HG03095 (cell line): ENCODE results near the gene CLDN11.

ENCODE experiments used
- ATAC-seq: cut with Tn5 transposase; IDR thresholded peaks from one replicate; pipeline ENCODE4 v1.9.1; 2021; ENCODE audit warnings: moderate library complexity; ENCODE audit not compliant: unreplicated experiment

The CLDN11 gene

DNA sequence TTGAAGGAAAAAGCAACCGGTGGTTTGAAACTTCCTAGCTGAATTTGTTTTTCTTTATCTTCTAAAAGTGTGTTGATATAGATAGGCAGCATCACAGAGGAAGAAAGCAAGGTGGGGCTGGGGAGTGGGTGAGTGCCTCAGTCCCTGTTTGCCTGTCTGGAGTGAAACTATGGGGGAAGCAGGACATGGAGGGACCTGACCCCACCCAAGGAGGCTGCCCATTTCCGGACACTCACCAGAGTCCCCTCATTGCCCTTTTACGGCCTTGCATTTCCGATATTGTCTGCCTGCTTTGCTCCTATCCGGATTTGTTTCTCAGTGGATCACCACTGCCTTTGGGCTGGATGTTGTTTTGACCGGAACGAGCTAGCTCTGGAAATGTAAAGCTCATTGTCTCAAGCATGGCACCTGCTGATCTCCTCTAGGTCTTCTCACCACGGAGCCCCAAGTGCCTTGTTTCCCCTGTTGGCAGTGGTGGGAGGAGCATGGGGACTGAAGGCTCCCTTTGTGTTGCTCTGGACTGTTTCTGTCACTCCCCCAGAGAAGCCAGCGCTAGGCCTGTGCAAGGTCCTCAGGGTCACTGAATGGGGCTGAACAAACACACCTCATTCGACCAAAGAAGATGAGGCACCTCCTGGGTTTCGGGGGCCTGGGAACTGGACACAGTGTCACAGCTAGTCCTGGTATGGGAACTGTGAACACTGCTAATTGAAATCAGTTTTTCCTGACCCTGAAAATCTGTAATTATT is 7.0 kb downstream of the CLDN11 start:
- ATAC-seq = no peak

GRCh38 chr3:170426240-170426797 is 7.7 kb downstream of the CLDN11 start:
- ATAC-seq = no peak

DNA sequence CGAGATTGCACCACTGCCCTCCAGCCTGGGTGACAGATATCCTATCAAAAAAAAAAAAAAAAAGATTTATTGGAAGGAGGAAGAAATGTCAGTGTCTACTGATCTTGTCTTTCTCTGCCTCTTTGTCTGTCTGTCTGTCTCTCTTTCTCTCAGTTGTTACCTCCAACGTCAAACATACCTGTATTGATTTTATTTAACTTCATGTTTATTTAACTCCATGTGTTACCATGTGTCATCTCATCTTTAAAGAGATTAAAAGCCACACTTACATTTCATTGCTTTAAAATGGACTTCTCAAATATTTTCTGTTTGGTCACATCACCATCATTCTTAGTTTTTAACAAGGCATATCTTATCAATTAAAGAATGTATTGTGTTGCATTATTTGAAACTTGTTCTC is 9.4 kb downstream of the CLDN11 start:
- no peak for ATAC-seq

DNA sequence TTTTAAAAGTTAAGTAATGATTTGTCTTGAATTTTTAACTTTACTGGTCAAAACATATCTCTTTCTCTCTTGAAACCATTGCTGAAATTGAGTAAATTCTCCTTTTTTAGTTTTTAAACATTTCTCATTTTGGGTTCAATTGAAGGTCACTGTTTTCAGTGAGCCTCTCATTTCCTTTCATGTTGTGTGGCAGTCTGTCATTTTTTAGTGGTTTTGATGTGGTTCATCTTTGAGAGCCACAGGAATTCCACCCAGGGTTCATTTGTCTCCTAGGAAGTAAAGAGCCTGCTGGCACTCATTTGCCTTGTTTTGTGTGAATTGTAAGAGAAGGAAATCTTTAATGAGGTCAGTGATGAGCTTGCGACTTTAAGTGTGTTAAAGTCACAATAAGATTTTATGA is 10.4 kb downstream of the CLDN11 start:
- ATAC-seq = no peak

DNA sequence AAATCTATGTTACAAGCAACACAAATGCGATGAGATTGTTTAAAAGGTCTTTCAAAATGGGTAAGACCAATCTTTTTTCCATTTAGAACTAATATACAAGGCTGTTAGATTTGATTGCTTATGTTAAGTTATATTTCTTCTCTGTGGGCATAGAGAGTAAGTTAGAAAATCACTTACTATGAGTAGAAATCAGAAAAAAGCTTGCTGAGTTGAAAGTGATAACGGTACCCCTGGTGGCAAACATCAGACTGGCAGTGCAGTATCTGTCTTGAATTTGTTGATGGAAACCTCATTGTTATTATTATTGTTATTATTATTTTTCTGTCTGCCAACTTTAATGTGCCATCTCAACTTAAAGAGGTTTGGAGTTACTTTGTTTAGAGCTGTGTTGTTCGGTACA is 12.4 kb downstream of the CLDN11 start:
- ATAC-seq = no peak

- no peak for ATAC-seq
These were observed 13.7 kb downstream of the CLDN11 start for GRCh38 chr3:170432416-170432815.

GRCh38 chr3:170436697-170437096 is 18.0 kb downstream of the CLDN11 start:
- ATAC-seq = no peak

DNA sequence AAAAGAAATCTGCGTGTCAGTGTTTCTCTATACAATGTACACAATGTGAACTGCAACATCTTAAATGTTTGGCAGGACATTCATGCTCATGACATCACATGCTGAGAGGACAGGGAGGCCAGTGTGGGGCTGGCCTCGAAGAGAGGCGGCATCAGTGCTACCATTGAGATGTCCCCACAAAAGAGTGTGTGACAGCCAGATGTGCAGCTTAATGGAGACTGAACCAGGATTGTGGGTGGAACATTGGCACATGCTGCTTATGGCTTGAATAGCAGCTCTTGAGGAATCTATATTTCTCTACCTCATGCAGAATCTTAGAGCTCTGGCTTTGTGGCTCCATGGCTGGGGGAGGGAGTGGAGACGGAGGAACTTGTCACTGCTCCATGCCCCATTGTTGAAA is 18.5 kb downstream of the CLDN11 start:
- no peak for ATAC-seq

- ATAC-seq = no peak
These were observed 19.2 kb downstream of the CLDN11 start for GRCh38 chr3:170437696-170438407.

GRCh38 chr3:170438836-170439235 is 20.2 kb downstream of the CLDN11 start:
- ATAC-seq = no peak

- ATAC-seq = no peak
These were observed 21.7 kb downstream of the CLDN11 start for GRCh38 chr3:170440344-170440743.

DNA sequence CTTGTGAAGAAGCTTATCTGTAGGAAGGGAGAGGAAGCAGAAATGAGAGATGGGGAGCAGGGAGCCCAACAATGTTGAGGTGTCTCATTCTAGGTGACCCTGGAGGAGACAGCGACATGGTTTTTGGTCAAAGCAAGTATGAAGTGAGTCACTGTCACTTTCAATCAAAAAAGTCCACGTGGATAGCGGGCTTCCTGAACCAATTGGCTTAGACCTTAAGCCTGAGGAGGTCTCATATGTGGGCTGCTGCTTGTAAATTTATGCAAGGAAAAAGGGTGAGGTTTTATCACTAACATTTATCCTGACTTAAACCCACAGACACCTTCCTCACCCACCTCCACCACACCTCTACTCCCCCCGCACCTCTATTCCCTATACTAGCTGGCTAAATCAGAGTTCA is 22.7 kb downstream of the CLDN11 start:
- no peak for ATAC-seq

GRCh38 chr3:170442947-170443346 is 24.3 kb downstream of the CLDN11 start:
- no peak for ATAC-seq

DNA sequence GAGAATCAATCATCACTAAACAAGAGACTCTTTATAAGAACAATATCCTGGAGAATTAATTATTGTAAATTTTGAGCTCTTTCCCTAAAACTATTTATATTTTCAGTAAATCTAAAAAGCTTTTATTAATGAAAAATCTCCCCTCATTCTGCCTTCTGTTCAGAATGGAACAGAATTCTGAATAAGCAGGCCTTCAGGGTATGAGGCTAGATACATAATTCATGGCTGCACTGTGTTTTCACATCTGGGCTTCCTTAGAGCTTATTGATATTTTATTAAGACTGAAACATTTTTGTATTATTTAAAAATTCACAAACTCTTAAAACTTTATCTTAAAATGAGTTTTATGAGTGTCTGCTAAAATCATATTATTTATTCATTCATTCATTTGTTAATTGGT is 24.8 kb downstream of the CLDN11 start:
- no peak for ATAC-seq

DNA sequence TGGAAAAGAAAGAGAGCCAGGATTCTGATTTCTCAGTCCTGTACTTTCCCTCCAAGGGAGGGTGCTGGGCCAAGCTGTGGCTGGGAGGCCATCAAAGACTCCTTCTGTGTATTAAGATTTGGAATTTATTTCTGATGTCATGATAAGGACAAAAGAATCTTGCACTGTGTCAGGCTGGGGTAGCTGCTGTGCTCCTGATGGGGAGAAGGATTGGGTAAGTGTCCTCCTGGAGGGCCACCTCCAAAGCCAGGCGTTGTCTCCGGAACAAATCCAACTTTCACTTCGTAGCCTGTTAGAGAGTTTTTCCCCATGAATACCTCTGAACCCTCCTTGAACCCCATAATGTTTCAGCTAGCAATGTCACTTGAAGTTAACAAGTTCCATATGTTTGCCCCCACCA is 29.9 kb downstream of the CLDN11 start:
- ATAC-seq = no peak

- no peak for ATAC-seq
These were observed 31.4 kb downstream of the CLDN11 start for GRCh38 chr3:170450039-170450438.

- no peak for ATAC-seq
These were observed 35.8 kb downstream of the CLDN11 start for GRCh38 chr3:170454509-170454908.

DNA sequence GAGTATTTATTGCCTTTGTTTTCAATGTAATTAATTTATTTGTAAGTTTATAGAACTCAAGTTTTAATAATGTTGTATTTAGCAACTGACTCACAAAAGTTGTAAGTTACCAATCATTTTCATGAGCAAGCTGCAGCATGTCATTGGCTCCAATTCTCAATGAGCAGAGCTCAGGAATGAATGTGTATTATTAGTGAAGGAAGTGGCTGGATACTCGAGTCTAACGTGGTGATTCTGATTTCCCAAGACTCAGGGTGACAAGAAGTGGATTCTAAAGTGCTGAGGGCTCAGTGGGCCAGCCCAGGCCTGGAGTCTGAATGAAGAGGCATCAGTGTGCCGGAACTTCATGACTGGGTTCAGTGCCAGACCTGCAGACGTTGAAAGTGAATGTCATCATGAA is 39.6 kb downstream of the CLDN11 start:
- no peak for ATAC-seq

- no peak for ATAC-seq
These were observed 44.3 kb downstream of the CLDN11 start for GRCh38 chr3:170463011-170463410.

DNA sequence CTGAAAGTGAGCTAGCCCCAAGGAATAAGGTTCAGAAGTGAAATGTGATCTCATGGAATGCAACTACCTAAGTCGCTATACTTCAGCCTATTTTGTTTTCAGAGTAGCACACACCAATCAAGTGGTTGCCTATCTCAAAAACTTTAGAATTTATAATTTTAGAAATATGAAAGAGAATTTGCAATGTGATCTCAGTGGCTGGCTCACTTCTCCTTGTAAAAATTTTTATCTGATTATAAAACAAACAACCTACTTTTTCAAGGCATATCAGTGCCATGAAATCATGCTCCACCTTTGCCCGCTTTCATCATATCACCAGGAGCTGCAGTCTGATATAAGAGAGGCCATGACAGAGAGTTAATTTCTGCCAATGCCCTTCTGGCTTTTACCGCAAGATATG is 47.3 kb downstream of the CLDN11 start:
- no peak for ATAC-seq

DNA sequence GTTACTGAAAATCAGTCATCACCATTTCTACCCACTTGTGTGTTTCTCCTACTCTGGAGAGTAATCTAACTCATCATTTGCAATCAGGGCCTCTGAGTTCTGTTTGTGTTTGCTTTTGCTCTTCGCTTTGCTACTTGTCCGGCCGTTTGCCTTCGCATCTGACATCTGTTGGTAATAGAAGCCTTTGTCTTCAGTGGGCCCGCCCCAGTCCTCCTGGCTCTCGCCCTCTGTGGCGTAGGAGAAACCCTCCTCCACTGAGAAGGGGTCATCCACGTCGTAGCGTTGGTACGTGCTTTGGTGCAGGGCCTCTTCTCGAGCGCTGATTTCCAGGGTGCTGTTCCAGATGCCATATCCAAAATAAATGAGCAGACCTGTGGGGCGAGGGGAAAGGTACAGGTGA is 48.3 kb downstream of the CLDN11 start:
- ATAC-seq = no peak

- no peak for ATAC-seq
These were observed 49.0 kb downstream of the CLDN11 start for GRCh38 chr3:170467571-170468147.
